ENCODE measurements around the gene RHOT2. TPM values are rescaled to one million over a fixed set of nuclear protein-coding genes. Genes with fewer than 3 reads are reported as not detected.

Gene RHOT2
- total and polyA plus RNA-seq, 9 of the 15 experiments (the other 6 are each of a cell fraction or from before 2014, with no cell fraction given): 5.0 to 373 (median 112) TPM

DNA sequence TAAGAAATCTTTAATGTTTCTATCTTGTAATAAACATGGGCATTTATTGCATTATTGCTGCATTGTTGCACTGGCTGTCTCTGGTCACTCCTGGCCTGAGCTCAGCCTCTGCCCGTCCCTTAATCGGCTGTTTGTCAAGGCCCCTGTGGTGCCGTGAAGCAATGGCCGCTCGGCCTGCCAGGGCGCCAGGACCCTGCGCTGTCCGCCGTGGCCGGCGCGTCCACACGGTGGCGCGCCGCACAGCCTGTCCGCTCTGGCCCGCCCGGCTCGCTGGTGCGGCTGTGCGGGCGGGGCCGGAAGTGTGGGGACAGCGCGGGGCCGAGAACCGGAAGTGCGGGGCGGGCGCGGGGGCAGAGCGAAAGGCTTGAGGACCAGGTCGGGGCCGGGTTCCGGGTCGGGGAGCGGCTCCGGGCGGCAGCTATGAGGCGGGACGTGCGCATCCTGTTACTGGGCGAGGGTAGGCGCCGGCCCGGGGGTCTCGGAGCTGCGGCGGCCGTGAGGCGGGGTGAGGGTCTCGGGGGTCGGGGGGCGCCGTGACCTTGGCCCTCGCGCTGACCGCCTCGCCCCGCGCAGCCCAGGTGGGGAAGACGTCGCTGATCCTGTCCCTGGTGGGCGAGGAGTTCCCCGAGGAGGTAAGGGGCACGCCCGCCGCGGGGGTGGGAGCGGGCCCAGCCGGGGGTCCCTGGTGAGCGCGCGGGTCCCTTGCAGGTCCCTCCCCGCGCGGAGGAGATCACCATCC is at the start of gene RHOT2 (continued):
- TF ChIP-seq, protein P1, sequence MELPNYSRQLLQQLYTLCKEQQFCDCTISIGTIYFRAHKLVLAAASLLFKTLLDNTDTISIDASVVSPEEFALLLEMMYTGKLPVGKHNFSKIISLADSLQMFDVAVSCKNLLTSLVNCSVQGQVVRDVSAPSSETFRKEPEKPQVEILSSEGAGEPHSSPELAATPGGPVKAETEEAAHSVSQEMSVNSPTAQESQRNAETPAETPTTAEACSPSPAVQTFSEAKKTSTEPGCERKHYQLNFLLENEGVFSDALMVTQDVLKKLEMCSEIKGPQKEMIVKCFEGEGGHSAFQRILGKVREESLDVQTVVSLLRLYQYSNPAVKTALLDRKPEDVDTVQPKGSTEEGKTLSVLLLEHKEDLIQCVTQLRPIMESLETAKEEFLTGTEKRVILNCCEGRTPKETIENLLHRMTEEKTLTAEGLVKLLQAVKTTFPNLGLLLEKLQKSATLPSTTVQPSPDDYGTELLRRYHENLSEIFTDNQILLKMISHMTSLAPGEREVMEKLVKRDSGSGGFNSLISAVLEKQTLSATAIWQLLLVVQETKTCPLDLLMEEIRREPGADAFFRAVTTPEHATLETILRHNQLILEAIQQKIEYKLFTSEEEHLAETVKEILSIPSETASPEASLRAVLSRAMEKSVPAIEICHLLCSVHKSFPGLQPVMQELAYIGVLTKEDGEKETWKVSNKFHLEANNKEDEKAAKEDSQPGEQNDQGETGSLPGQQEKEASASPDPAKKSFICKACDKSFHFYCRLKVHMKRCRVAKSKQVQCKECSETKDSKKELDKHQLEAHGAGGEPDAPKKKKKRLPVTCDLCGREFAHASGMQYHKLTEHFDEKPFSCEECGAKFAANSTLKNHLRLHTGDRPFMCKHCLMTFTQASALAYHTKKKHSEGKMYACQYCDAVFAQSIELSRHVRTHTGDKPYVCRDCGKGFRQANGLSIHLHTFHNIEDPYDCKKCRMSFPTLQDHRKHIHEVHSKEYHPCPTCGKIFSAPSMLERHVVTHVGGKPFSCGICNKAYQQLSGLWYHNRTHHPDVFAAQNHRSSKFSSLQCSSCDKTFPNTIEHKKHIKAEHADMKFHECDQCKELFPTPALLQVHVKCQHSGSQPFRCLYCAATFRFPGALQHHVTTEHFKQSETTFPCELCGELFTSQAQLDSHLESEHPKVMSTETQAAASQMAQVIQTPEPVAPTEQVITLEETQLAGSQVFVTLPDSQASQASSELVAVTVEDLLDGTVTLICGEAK (IDR thresholded peaks at IDR 0.05): peak; percentile 97
- TF ChIP-seq, protein P1 (CRISPR knock-in tag; IDR thresholded peaks at IDR 0.05): no peak
- TF ChIP-seq ZBTB12 (CRISPR knock-in tag; IDR thresholded peaks at IDR 0.05) (no peak), ID3 (CRISPR knock-in tag; IDR thresholded peaks at IDR 0.05) (no peak), ID3 (tag; IDR thresholded peaks at IDR 0.05) (peak; percentile 86), NONO (IDR thresholded peaks at IDR 0.05; ENCODE audit: low read depth in 2 of 2, low read length in 1 of 2) (peak in 1 of 2 experiments; percentile 95; a peak in 2 of 4 replicates), FOXP4 (CRISPR knock-in tag; IDR thresholded peaks at IDR 0.05; ENCODE audit: borderline replicate concordance) (0 out of 2 replicates have a peak, but pooled peaks have one; percentile 50), COPS2 (conservative IDR thresholded peaks at IDR 0.05) (no peak), CBFA2T2 (conservative IDR thresholded peaks at IDR 0.05) (no peak), ILK (tag; IDR thresholded peaks at IDR 0.05; ENCODE audit: borderline replicate concordance, low read depth) (no peak), SMAD1 (IDR thresholded peaks at IDR 0.05; ENCODE audit: low read depth, low read length, partially characterized antibody) (peak; percentile 53), ZC3H4 (CRISPR knock-in tag; IDR thresholded peaks at IDR 0.05; ENCODE audit: borderline replicate concordance) (no peak)

Measured in K562 (cell line).